Activated CD4-positive, alpha-beta T cell treated with anti-CD3 and anti-CD28 coated beads, Interleukin-10, Interleukin-2, amounts not matched to agents 100 ng/mL and 50 ng/mL, durations not matched to agents 16 hours and 8 hours (primary cell): Measurements from ENCODE around the gene HOGA1.

Source experiments
- DNase-seq: peaks from one replicate; pipeline ENCODE4 v3.0.0-alpha.2; 2020

HOGA1 gene

GRCh38 chr10:97580421-97581367, 3.5 kb upstream of the HOGA1 start:
- no peak for DNase-seq

- no peak for DNase-seq
Observed at GRCh38 chr10:97582169-97582568, 2.0 kb upstream of the HOGA1 start.

GRCh38 chr10:97583476-97583875, 713 bp upstream of the HOGA1 start:
- no peak for DNase-seq

- DNase-seq, result no peak
Observed at GRCh38 chr10:97584798-97585438, 729 bp downstream of the HOGA1 start.

- no peak for DNase-seq
Observed at GRCh38 chr10:97585439-97585811, 1.2 kb downstream of the HOGA1 start.

- no peak for DNase-seq
Observed at GRCh38 chr10:97587183-97587582, 3.0 kb downstream of the HOGA1 start.

- DNase-seq, result no peak
Observed at GRCh38 chr10:97589479-97589878, 5.3 kb downstream of the HOGA1 start, which contains the start of gene C10orf62. Gene C10orf62 (plus strand): TSS chr10:97589721. CDS start chr10:97589898, 177 bp downstream.

GRCh38 chr10:97590082-97590747, 6.0 kb downstream of the HOGA1 start:
- peak; percentile 63 for DNase-seq

GRCh38 chr10:97590748-97591495, 6.7 kb downstream of the HOGA1 start:
- DNase-seq, result no peak

GRCh38 chr10:97593421-97593820, 9.2 kb downstream of the HOGA1 start:
- no peak for DNase-seq

- DNase-seq, result no peak
Observed at GRCh38 chr10:97596101-97597082, 12.2 kb downstream of the HOGA1 start.

- DNase-seq, result no peak
Observed at GRCh38 chr10:97597778-97598177, 13.6 kb downstream of the HOGA1 start.

- no peak for DNase-seq
Observed at GRCh38 chr10:97598407-97599271, 14.4 kb downstream of the HOGA1 start.

GRCh38 chr10:97599272-97599619, 15.1 kb downstream of the HOGA1 start:
- no peak for DNase-seq

- no peak for DNase-seq
Observed at GRCh38 chr10:97600616-97601015, 16.4 kb downstream of the HOGA1 start.

- no peak for DNase-seq
Observed at GRCh38 chr10:97601268-97602215, 17.4 kb downstream of the HOGA1 start.

GRCh38 chr10:97607095-97607636, 23.0 kb downstream of the HOGA1 start:
- no peak for DNase-seq

GRCh38 chr10:97608991-97609561, 24.9 kb downstream of the HOGA1 start:
- DNase-seq, result no peak

- no peak for DNase-seq
Observed at GRCh38 chr10:97611473-97611872, 27.3 kb downstream of the HOGA1 start.
